ENCODE measurements around the gene RALGAPA2.

DNA sequence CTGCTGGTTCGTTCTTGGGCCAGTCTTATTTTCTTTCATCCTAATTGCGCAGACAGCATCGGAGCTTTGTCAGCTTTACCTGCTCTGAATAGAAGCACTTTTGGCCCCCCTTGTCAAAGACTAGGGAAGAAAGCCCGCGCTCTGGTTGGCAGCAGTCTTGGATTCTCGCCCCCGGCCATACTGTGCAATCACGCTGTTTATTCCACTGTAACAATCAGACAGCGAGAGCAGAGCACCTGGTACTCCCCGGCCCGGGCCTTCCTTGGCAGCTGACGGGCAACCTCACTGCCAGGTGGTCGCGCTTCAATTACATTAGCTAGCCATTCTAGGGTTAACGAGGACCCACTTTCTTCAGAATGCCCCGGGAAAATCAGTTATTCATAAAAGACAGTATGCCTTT, 272.0 kb downstream of the RALGAPA2 start:
- TF ChIP-seq, protein P1, sequence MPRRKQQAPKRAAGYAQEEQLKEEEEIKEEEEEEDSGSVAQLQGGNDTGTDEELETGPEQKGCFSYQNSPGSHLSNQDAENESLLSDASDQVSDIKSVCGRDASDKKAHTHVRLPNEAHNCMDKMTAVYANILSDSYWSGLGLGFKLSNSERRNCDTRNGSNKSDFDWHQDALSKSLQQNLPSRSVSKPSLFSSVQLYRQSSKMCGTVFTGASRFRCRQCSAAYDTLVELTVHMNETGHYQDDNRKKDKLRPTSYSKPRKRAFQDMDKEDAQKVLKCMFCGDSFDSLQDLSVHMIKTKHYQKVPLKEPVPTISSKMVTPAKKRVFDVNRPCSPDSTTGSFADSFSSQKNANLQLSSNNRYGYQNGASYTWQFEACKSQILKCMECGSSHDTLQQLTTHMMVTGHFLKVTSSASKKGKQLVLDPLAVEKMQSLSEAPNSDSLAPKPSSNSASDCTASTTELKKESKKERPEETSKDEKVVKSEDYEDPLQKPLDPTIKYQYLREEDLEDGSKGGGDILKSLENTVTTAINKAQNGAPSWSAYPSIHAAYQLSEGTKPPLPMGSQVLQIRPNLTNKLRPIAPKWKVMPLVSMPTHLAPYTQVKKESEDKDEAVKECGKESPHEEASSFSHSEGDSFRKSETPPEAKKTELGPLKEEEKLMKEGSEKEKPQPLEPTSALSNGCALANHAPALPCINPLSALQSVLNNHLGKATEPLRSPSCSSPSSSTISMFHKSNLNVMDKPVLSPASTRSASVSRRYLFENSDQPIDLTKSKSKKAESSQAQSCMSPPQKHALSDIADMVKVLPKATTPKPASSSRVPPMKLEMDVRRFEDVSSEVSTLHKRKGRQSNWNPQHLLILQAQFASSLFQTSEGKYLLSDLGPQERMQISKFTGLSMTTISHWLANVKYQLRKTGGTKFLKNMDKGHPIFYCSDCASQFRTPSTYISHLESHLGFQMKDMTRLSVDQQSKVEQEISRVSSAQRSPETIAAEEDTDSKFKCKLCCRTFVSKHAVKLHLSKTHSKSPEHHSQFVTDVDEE (CRISPR knock-in tag; IDR thresholded peaks at IDR 0.05), result no peak
- TF ChIP-seq BACH2 (CRISPR knock-in tag; IDR thresholded peaks at IDR 0.05; ENCODE audit: borderline replicate concordance) (no peak), TCF4 (CRISPR knock-in tag; IDR thresholded peaks at IDR 0.05; ENCODE audit: borderline replicate concordance) (no peak), CSDC2 (CRISPR knock-in tag; IDR thresholded peaks at IDR 0.05) (no peak), OSR1 (CRISPR knock-in tag; IDR thresholded peaks at IDR 0.05) (no peak), TOX (CRISPR knock-in tag; IDR thresholded peaks at IDR 0.05; ENCODE audit: borderline replicate concordance) (no peak), ZFP30 (CRISPR knock-in tag; IDR thresholded peaks at IDR 0.05) (no peak)
- TF ChIP-seq, protein P2, sequence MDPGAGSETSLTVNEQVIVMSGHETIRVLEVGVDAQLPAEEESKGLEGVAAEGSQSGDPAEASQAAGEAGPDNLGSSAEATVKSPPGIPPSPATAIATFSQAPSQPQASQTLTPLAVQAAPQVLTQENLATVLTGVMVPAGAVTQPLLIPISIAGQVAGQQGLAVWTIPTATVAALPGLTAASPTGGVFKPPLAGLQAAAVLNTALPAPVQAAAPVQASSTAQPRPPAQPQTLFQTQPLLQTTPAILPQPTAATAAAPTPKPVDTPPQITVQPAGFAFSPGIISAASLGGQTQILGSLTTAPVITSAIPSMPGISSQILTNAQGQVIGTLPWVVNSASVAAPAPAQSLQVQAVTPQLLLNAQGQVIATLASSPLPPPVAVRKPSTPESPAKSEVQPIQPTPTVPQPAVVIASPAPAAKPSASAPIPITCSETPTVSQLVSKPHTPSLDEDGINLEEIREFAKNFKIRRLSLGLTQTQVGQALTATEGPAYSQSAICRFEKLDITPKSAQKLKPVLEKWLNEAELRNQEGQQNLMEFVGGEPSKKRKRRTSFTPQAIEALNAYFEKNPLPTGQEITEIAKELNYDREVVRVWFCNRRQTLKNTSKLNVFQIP (CRISPR knock-in tag; IDR thresholded peaks at IDR 0.05; ENCODE audit: borderline replicate concordance, low read depth), result no peak
- TF ChIP-seq, protein P3, sequence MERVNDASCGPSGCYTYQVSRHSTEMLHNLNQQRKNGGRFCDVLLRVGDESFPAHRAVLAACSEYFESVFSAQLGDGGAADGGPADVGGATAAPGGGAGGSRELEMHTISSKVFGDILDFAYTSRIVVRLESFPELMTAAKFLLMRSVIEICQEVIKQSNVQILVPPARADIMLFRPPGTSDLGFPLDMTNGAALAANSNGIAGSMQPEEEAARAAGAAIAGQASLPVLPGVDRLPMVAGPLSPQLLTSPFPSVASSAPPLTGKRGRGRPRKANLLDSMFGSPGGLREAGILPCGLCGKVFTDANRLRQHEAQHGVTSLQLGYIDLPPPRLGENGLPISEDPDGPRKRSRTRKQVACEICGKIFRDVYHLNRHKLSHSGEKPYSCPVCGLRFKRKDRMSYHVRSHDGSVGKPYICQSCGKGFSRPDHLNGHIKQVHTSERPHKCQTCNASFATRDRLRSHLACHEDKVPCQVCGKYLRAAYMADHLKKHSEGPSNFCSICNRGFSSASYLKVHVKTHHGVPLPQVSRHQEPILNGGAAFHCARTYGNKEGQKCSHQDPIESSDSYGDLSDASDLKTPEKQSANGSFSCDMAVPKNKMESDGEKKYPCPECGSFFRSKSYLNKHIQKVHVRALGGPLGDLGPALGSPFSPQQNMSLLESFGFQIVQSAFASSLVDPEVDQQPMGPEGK (CRISPR knock-in tag; IDR thresholded peaks at IDR 0.05; ENCODE audit: borderline replicate concordance), result no peak
